Thyroid gland (tissue), 4 donors: Measurements from ENCODE around the gene PIAS4. TPM values are rescaled to one million over a fixed set of nuclear protein-coding genes. Genes with fewer than 3 reads are reported as not detected.

Experiments
- DNase-seq, 2 donors: peaks; one replicate each; pipeline ENCODE4 v3.0.0-alpha.2; 2019
- H3K27ac ChIP-seq, 3 donors: fragments of 200-600 bp; sonication (generic); 1 replicate in 2 of 3; 2 replicates in 1 of 3; pipeline ENCODE4 v1.5.1; 2016 to 2019; ENCODE audit warnings: mild to moderate bottlenecking in 1 of 3, moderate library complexity in 1 of 3
- H3K27me3 ChIP-seq: fragments of 200-600 bp; sonication (generic); one replicate; pipeline ENCODE4 v1.5.1; 2019
- H3K36me3 ChIP-seq, 2 donors: fragments of 200-600 bp; sonication (generic); one replicate each; pipeline ENCODE4 v1.5.1; 2016 to 2019
- H3K4me1 ChIP-seq, 2 donors: fragments of 200-600 bp; sonication (generic); one replicate each; pipeline ENCODE4 v1.5.1; 2017 to 2019
- H3K4me3 ChIP-seq, 3 donors: fragments of 200-600 bp; sonication (generic); replicated peaks in 1 of 3; 1 replicate in 2 of 3; 2 replicates in 1 of 3; pipeline ENCODE4 v1.5.1; 2016; ENCODE audit warnings: mild to moderate bottlenecking in 1 of 3
- H3K9me3 ChIP-seq: fragments of 200-600 bp; sonication (generic); one replicate; pipeline ENCODE4 v1.5.1; 2017
- POLR2A ChIP-seq, 2 donors: fragments of 450-650 bp; IDR thresholded peaks; one replicate each; pipeline ENCODE4 v1.6.1; 2017; ENCODE audit warnings: antibody characterized with exemption in 2 of 2, mild to moderate bottlenecking in 2 of 2, moderate library complexity in 1 of 2
- WGBS, 2 donors: methylation state at CpG; one replicate each; pipeline ENCODE4 v1.1.5; 2017; 5-methylcytosine and 5-hydroxymethylcytosine counted together
- intact Hi-C: fragments of 100-400 bp; cut with DNase I; formaldehyde crosslinking; loops from one replicate; pipeline ENCODE4 v1.15.1; 2023
- total RNA-seq, 4 donors: library from RNA; depleted of rRNA; stranded (reverse); fragments of >200 nt; gene quantifications; one replicate each; pipeline ENCODE4 v1.2.3, GENCODE V29; 2016
- TF ChIP-seq, protein P1 (sequence below), 6 experiments: fragments of 200-600 bp in 3 of 6; fragments of 450-650 bp in 3 of 6; sonication (generic) in 3 of 6; IDR thresholded peaks; one replicate each; pipeline ENCODE4 v1.5.1; 2016 to 2019; ENCODE audit warnings: antibody characterized with exemption in 6 of 6, mild to moderate bottlenecking in 2 of 6, inconsistent platforms in 1 of 6, moderate library complexity in 1 of 6

The PIAS4 gene
- total RNA-seq, 4 donors from 2014 or later = 14.7 to 32.3 (median 16.0) TPM

DNA sequence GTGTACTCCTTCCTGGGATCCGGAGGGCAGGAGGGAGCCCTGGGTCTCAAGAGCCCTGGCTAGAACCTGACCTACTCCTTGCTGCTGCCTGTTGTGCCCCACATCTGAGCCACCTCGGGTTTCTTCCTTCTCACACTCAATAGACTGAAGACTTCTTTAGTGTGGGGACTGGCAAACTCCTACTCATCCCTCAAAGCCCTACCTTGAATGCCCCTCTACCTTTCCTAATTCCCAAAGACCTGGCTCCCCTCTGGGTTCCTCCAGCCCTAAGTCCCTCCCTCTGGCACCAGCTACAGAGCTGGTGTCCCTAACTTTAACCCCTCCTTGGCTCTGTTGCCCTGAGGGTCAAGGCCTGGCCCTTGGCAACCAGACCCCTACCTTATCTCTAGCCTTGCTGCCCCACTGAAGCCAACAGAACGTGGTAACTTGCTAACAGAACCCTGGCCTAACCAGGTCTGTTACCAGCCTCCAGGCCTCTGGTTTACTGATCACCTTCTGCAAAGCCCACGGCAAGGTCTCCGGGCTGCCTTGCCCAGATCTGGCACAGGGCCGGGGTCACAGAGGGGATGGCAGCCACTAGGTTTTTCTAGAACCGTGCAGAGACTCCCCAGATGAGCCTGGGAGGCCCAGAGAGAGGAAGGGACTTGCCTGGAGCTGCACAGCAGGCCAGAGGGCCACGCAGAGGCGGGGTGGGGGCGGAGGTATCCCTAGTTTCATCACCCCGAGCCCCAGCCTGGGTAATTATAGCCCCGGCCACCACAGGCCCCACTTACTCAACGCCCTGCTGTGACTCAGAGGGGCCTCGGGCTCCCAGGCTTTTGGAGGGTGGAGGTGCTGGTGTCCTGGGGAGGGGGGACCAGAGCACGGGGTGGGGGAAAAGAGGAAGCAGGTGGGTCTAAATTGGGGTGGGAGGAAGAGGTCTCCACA lies 43.9 kb downstream of the PIAS4 start:
- Histone ChIP-seq H3K36me3 (peaks cover 37 to 38% of the 10 kb centered on the region in 2 donors), H3K4me3 (no peak overlapping the region), H3K4me1 (peaks cover 6 to 16% of the 10 kb centered on the region in 2 donors), H3K9me3 (no peaks in the 10 kb centered on the region), H3K27me3 (no peaks in the 10 kb centered on the region), H3K27ac (no peak overlapping the region)
- WGBS, 2 donors = 88 to 91% methylated on average over 8 to 15 of the region's 15 CpGs
- TF ChIP-seq POLR2A (IDR thresholded peaks at IDR 0.05) = no peak
- TF ChIP-seq, protein P1, sequence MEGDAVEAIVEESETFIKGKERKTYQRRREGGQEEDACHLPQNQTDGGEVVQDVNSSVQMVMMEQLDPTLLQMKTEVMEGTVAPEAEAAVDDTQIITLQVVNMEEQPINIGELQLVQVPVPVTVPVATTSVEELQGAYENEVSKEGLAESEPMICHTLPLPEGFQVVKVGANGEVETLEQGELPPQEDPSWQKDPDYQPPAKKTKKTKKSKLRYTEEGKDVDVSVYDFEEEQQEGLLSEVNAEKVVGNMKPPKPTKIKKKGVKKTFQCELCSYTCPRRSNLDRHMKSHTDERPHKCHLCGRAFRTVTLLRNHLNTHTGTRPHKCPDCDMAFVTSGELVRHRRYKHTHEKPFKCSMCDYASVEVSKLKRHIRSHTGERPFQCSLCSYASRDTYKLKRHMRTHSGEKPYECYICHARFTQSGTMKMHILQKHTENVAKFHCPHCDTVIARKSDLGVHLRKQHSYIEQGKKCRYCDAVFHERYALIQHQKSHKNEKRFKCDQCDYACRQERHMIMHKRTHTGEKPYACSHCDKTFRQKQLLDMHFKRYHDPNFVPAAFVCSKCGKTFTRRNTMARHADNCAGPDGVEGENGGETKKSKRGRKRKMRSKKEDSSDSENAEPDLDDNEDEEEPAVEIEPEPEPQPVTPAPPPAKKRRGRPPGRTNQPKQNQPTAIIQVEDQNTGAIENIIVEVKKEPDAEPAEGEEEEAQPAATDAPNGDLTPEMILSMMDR (IDR thresholded peaks at IDR 0.05) = no peak
- intact Hi-C loops = loop anchor here (5.0 kb wide), 1 partner anchor 34 kb away; no protein-coding TSS in a partner anchor
- no peak for DNase-seq

DNA sequence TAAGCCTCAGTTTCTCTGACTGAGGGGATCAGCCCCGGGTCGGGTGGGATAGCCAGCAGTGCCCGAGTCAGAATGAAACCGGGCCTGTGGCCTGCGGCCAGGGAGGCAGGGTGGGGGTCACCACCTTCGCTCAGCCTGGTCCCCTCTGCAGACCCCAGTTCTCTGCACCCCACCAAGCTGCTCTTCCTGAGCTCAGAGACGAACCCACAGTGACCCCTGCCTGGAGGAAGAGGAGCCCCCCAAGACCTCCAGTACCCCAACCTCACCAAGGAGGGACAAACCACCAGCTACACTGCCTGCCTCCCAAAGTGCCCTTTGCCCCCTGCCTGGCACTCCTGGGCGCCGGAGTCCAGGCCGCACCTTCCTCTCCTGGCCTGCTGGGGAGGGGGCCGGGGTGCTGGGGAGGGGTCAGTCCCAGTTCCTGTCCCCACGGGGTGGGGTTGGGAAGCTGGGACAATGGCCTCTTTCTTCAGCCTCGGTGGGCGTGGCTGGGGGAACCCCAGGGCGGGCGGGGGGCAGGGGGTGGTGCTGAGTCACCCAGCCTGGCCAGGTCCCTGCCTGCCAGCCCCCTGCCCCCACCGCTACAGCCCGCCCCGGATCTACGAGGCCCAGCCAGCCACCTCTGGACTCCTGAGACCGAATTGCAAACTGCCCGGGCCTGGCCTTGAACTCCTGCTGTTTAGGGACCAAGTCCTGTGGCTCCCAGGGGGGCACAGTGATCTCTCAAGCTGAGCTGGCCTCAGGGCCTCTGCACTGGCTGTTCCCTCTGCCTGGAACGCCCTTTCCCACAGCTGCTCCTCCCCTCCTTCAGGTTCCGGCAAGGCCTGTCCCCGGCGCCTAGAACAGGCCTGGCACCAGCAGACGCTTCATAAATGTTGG lies 44.8 kb downstream of the PIAS4 start:
- peaks cover 31 to 38% of the 10 kb centered on the region in 2 donors for H3K36me3 ChIP-seq
- TF ChIP-seq POLR2A (IDR thresholded peaks at IDR 0.05) = no peak
- TF ChIP-seq, protein P1 (IDR thresholded peaks at IDR 0.05) = no peak
- H3K4me3 ChIP-seq = no peak overlapping the region
- H3K9me3 ChIP-seq = no peaks in the 10 kb centered on the region
- H3K27ac ChIP-seq = peak overlapping the region in 1 of 3 donors; percentile 36
- peaks cover 6 to 16% of the 10 kb centered on the region in 2 donors for H3K4me1 ChIP-seq
- 69 to 85% methylated on average over 12 to 13 of the region's 27 CpGs for WGBS, 2 donors
- no peaks in the 10 kb centered on the region for H3K27me3 ChIP-seq
- DNase-seq = no peak
- intact Hi-C loops = loop anchor here (5.0 kb wide), 1 partner anchor 35 kb away; no protein-coding TSS in a partner anchor

DNA sequence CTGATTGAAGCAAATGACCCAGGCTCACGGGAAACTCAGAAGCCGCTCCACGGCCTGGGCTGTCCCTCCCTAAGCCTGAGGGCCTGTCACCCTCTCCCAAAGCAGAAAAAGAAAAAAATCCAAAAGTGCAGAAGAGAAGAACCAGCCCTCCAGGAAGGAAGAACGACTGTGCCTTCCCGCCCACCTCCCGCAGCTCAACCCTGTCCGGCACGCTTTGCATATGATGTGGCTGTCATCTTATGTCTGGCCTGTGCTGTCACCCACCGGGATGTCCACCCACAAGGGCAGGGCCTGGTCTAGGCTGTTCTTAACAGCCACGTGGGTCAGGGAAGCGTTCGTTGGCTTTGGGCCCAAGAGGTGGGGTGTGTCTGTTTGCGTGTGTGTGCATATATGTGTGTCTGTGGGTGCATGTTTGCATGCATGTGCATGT lies 45.5 kb downstream of the PIAS4 start:
- Histone ChIP-seq H3K27ac (no peak overlapping the region), H3K4me1 (peaks cover 6 to 20% of the 10 kb centered on the region in 2 donors), H3K27me3 (no peaks in the 10 kb centered on the region), H3K36me3 (peaks cover 29 to 37% of the 10 kb centered on the region in 2 donors), H3K9me3 (no peaks in the 10 kb centered on the region), H3K4me3 (no peak overlapping the region)
- WGBS, 2 donors = 55 to 60% methylated on average over 10 to 13 of the region's 13 CpGs
- TF ChIP-seq, protein P1 (IDR thresholded peaks at IDR 0.05) = no peak
- no peak for TF ChIP-seq POLR2A (IDR thresholded peaks at IDR 0.05)
- intact Hi-C loops = loop anchor here (5.0 kb wide), 1 partner anchor 36 kb away; no protein-coding TSS in a partner anchor
- no peak for DNase-seq

DNA sequence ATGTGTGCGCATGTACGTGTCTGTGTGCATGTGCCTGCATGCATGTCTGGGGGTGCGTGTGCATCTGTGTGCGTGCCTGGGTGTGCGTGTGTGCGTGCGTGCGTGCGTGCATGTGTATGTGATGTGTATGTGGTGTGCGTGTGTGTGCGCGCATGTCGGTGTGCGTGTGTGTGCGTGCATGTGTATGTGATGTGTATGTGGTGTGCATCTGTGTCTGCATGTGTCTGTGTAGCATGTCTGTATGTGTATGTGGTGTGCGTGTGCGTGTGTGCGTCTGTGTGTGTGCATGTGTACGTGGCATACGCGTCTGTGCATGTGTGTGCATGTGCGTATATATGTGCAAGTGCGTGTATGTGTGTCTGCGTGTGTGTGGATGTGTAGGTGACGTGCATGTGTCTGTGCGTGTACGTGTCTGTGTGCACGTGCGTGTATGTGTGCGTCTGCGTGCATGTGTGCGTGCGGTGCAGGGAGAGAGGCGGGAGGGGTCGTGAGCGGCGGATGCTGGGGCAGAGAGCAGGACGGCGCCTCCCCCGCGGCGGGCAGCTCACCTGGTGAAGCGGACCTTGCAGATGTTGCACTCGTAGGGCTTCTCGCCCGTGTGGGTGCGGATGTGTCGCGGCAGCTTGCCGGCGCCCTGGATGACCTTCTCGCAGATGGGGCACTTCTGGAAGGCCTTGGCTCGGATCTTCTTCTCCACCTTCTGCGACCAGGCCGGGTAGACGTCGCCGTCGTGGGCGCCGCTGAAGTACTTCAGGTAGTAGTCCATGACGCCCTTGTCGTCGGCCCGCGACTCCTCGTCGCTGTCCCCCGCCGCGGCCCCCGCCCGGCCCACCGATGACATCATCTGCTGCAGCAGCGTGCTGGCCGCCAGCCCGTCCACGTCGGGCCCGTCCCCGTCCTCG lies 46.1 kb downstream of the PIAS4 start:
- H3K36me3 ChIP-seq = peaks cover 29 to 34% of the 10 kb centered on the region in 2 donors
- no peak for DNase-seq
- 90 to 92% methylated on average over 55 to 82 of the region's 82 CpGs for WGBS, 2 donors
- no peaks in the 10 kb centered on the region for H3K9me3 ChIP-seq
- H3K4me1 ChIP-seq = peaks cover 6 to 27% of the 10 kb centered on the region in 2 donors
- TF ChIP-seq, protein P1 (IDR thresholded peaks at IDR 0.05) = no peak
- no peak for TF ChIP-seq POLR2A (IDR thresholded peaks at IDR 0.05)
- no peak overlapping the region for H3K4me3 ChIP-seq
- intact Hi-C loops = loop anchor here (5.0 kb wide), 1 partner anchor 36 kb away; no protein-coding TSS in a partner anchor
- no peak overlapping the region for H3K27ac ChIP-seq
- no peaks in the 10 kb centered on the region for H3K27me3 ChIP-seq
